Calu3 (cell line): Measurements from ENCODE around the gene CACNA1I. TPM values are rescaled to one million over a fixed set of nuclear protein-coding genes. Genes with fewer than 3 reads are reported as not detected.

ENCODE experiments used
- BruUV-seq: library from RNA; stranded (reverse); fragments of 400-500 nt; replicated peaks from 2 replicates; lab custom pipeline; 2021; lab: Mats Ljungman, UMichigan
- CTCF ChIA-PET: fragments of 300-600 bp; sonication (Branson Sonifier 250); formaldehyde crosslinking; loops from one replicate; lab custom pipeline; 2022; ENCODE audit warnings: antibody characterized with exemption; lab: Charles Lee
- DNase-seq: peaks from one replicate; pipeline ENCODE4 v3.0.0; 2022
- H3K27ac Mint-ChIP-seq: one replicate; pipeline ENCODE4 v1.8.0; 2022; ENCODE audit warnings: mixed read lengths; ENCODE audit not compliant: unreplicated experiment
- H3K27me3 Mint-ChIP-seq: one replicate; pipeline ENCODE4 v1.8.0; 2022; ENCODE audit warnings: mixed read lengths; ENCODE audit not compliant: unreplicated experiment
- H3K36me3 Mint-ChIP-seq: one replicate; pipeline ENCODE4 v1.8.0; 2022; ENCODE audit warnings: mild to moderate bottlenecking, moderate library complexity, mixed read lengths; ENCODE audit not compliant: insufficient read depth, unreplicated experiment
- H3K4me1 Mint-ChIP-seq: one replicate; pipeline ENCODE4 v1.8.0; 2022; ENCODE audit warnings: mild to moderate bottlenecking, low read depth, mixed read lengths; ENCODE audit not compliant: unreplicated experiment
- H3K4me3 Mint-ChIP-seq: one replicate; pipeline ENCODE4 v1.8.0; 2022; ENCODE audit warnings: mild to moderate bottlenecking, low read depth, moderate library complexity, mixed read lengths; ENCODE audit not compliant: unreplicated experiment
- H3K9me3 Mint-ChIP-seq: one replicate; pipeline ENCODE4 v1.8.0; 2022; ENCODE audit warnings: low read depth, mixed read lengths; ENCODE audit not compliant: unreplicated experiment
- intact Hi-C: fragments of 100-400 bp; cut with micrococcal nuclease; formaldehyde crosslinking; loops from one replicate; pipeline ENCODE4 v1.10.0; 2022; ENCODE audit not compliant: unreplicated experiment
- total RNA-seq: library from RNA; stranded (reverse); gene quantifications from 2 replicates; pipeline ENCODE4 v1.2.3, GENCODE V29; 2022
- TF ChIP-seq, protein P1 (sequence below): fragments of 200-600 bp; IDR thresholded peaks from one replicate; pipeline ENCODE4 v1.8.0; 2022; ENCODE audit warnings: antibody characterized with exemption; ENCODE audit not compliant: unreplicated experiment

CACNA1I gene
- total RNA-seq, 1 experiment from 2014 or later = 0.05 TPM

DNA sequence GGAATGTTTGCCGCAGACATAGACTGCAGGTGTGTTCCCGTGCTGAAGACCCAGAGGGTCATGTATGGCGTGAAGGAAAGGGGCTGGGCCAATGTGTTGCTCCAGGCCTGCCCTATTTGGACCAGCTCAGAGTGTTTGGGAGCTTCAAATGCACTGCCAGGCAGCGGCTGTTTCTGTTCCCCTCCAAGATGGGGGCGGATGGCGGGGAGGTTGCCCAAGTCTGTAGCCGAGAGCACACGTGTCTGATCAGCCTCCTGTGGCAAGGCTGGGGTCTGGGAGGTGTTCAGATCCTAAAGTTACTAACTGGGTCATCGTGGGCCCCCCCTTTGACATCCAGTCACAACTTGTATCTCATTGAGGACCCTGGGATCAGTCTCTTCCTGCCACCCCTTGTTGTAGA is 45.5 kb downstream of the CACNA1I start:
- BruUV-seq = no TSS peak
- Mint-ChIP-seq H3K4me1 (peaks cover 11% of the 10 kb centered on the region), H3K27ac (no peak overlapping the region), H3K9me3 (no peaks in the 10 kb centered on the region), H3K27me3 (peaks cover 100% of the 10 kb centered on the region), H3K36me3 (no peaks in the 10 kb centered on the region), H3K4me3 (no peak overlapping the region)
- TF ChIP-seq, protein P1, sequence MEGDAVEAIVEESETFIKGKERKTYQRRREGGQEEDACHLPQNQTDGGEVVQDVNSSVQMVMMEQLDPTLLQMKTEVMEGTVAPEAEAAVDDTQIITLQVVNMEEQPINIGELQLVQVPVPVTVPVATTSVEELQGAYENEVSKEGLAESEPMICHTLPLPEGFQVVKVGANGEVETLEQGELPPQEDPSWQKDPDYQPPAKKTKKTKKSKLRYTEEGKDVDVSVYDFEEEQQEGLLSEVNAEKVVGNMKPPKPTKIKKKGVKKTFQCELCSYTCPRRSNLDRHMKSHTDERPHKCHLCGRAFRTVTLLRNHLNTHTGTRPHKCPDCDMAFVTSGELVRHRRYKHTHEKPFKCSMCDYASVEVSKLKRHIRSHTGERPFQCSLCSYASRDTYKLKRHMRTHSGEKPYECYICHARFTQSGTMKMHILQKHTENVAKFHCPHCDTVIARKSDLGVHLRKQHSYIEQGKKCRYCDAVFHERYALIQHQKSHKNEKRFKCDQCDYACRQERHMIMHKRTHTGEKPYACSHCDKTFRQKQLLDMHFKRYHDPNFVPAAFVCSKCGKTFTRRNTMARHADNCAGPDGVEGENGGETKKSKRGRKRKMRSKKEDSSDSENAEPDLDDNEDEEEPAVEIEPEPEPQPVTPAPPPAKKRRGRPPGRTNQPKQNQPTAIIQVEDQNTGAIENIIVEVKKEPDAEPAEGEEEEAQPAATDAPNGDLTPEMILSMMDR = no peak
- intact Hi-C loops = no loop called here
- CTCF ChIA-PET = no interaction called here
- no peak for DNase-seq

- Mint-ChIP-seq H3K4me1 (peaks cover 11% of the 10 kb centered on the region), H3K27ac (no peak overlapping the region), H3K36me3 (no peaks in the 10 kb centered on the region), H3K9me3 (no peaks in the 10 kb centered on the region), H3K27me3 (peaks cover 94% of the 10 kb centered on the region), H3K4me3 (no peak overlapping the region)
- CTCF ChIA-PET = no interaction called here
- intact Hi-C loops = no loop called here
- no TSS peak for BruUV-seq
- no peak for DNase-seq
- TF ChIP-seq, protein P1 = no peak
Observed at GRCh38 chr22:39616781-39617180, 46.2 kb downstream of the CACNA1I start.

- H3K4me1 Mint-ChIP-seq = peaks cover 11% of the 10 kb centered on the region
- intact Hi-C loops = no loop called here
- H3K27ac Mint-ChIP-seq = no peak overlapping the region
- DNase-seq = no peak
- TF ChIP-seq, protein P1 = no peak
- no TSS peak for BruUV-seq
- no peaks in the 10 kb centered on the region for H3K9me3 Mint-ChIP-seq
- H3K4me3 Mint-ChIP-seq = no peak overlapping the region
- H3K36me3 Mint-ChIP-seq = no peaks in the 10 kb centered on the region
- peaks cover 88% of the 10 kb centered on the region for H3K27me3 Mint-ChIP-seq
- CTCF ChIA-PET = no interaction called here
Observed at GRCh38 chr22:39617342-39617741, 46.8 kb downstream of the CACNA1I start.

DNA sequence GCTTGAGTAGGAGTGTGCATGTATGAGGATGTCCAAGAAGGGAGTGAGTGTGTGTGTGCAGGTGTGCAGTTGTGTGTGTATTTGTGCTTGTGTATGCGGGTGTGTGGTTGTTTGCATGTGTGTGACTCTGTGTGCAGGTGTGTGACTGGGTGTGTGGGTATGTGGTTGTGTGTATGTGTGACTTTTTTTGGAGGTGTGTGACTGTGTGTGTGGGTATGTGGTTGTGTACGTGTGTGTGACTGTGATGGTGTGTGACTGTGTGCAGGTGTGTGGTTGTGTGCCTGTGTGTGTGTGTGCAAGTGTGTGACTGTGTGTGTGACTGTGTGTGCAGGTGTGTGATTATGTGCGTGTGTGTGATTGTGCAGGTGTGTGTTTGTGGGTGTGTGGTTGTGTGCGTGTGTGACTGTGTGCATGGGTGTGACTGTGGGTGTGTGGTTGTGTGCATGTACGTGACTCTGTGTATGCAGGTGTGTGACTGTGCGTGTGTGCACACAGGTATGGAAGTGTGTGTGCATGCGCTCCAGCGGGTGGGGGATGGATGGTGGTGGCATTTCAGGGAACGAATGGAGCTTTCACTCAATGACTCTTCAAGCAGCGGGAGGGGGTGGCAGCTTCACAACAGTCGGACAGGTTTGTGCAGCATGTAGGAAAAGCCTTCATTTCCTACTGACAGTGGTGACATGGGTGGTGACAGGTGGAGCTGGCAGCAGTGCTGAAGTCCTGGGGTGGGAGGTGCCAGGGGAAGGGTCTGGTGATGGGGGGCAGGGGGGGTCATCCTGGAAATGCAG is 47.6 kb downstream of the CACNA1I start:
- H3K36me3 Mint-ChIP-seq = no peaks in the 10 kb centered on the region
- BruUV-seq = no TSS peak
- TF ChIP-seq, protein P1 = no peak
- intact Hi-C loops = no loop called here
- peaks cover 80% of the 10 kb centered on the region for H3K27me3 Mint-ChIP-seq
- CTCF ChIA-PET = interaction anchor here (0.6 kb wide), 1 partner anchor 14 kb away, joined by 3 read pairs; no protein-coding TSS in a partner anchor
- no peak overlapping the region for H3K27ac Mint-ChIP-seq
- no peak for DNase-seq
- no peaks in the 10 kb centered on the region for H3K9me3 Mint-ChIP-seq
- no peak overlapping the region for H3K4me3 Mint-ChIP-seq
- peaks cover 11% of the 10 kb centered on the region for H3K4me1 Mint-ChIP-seq
